GM21717 (cell line): ENCODE data around the gene NUDT21.

ENCODE experiments used
- ATAC-seq: cut with Tn5 transposase; IDR thresholded peaks from one replicate; pipeline ENCODE4 v1.9.1; 2021; ENCODE audit warnings: mild to moderate bottlenecking, moderate library complexity; ENCODE audit not compliant: unreplicated experiment

NUDT21 gene

GRCh38 chr16:56463153-56463552 is 12.0 kb upstream of the NUDT21 start:
- ATAC-seq, result no peak

- ATAC-seq, result no peak
These were observed 11.1 kb upstream of the NUDT21 start for GRCh38 chr16:56462064-56462796.

GRCh38 chr16:56460101-56460500 is 9.0 kb upstream of the NUDT21 start:
- no peak for ATAC-seq

GRCh38 chr16:56457927-56458470 is 6.9 kb upstream of the NUDT21 start:
- ATAC-seq, result no peak

GRCh38 chr16:56451753-56452689 is 889 bp upstream of the NUDT21 start:
- peak; percentile 42 for ATAC-seq

GRCh38 chr16:56450275-56450985 is 702 bp downstream of the NUDT21 start:
- no peak for ATAC-seq

GRCh38 chr16:56448005-56448404 is 3.1 kb downstream of the NUDT21 start:
- ATAC-seq, result no peak

GRCh38 chr16:56447286-56447685 is 3.8 kb downstream of the NUDT21 start:
- no peak for ATAC-seq

- ATAC-seq, result no peak
These were observed 13.1 kb downstream of the NUDT21 start for GRCh38 chr16:56438038-56438437.

- no peak for ATAC-seq
These were observed 14.9 kb downstream of the NUDT21 start for GRCh38 chr16:56436258-56436657.

GRCh38 chr16:56428091-56428490 is 23.0 kb downstream of the NUDT21 start:
- ATAC-seq, result no peak

- no peak for ATAC-seq
These were observed 24.5 kb downstream of the NUDT21 start for GRCh38 chr16:56426585-56426984.

- peak; percentile 82 for ATAC-seq
These were observed 25.7 kb downstream of the NUDT21 start, which contains the start of gene AMFR for GRCh38 chr16:56425439-56425832. AMFR (minus strand) TSS chr16:56425545; CDS start chr16:56425327, 218 bp downstream.

GRCh38 chr16:56424791-56425438 is 26.2 kb downstream of the NUDT21 start:
- peak; percentile 29 for ATAC-seq

- no peak for ATAC-seq
These were observed 26.7 kb downstream of the NUDT21 start for GRCh38 chr16:56424404-56424764.

- ATAC-seq, result no peak
These were observed 27.3 kb downstream of the NUDT21 start for GRCh38 chr16:56423584-56424403.

GRCh38 chr16:56422896-56423441 is 28.2 kb downstream of the NUDT21 start:
- ATAC-seq, result no peak

- no peak for ATAC-seq
These were observed 29.0 kb downstream of the NUDT21 start for GRCh38 chr16:56421976-56422669.

- ATAC-seq, result no peak
These were observed 29.8 kb downstream of the NUDT21 start for GRCh38 chr16:56421313-56421712.
